Lower lobe of right lung (tissue), 2 donors: ENCODE measurements around the gene RNF130. TPM values are rescaled to one million over a fixed set of nuclear protein-coding genes. Genes with fewer than 3 reads are reported as not detected.
A peak's percentile ranks its signal among the peaks of the same experiment; 100 is the strongest.
"Not testable (repeated sequence)": the region's sequence is repeated elsewhere in the genome, so short reads cannot be mapped to it uniquely, and the experiment has no call there.

Experiments used
- ATAC-seq, 2 donors: fragments of 200-7000 bp; cut with Tn5 transposase; one replicate each; pipeline ENCODE4 v1.9.1; 2020 to 2022; ENCODE audit warnings: mild to moderate bottlenecking in 2 of 2, moderate library complexity in 2 of 2
- DNase-seq: peaks from one replicate; pipeline ENCODE4 v3.0.0-alpha.2; 2020
- H3K27ac ChIP-seq: fragments of 200-600 bp; one replicate; pipeline ENCODE4 v1.8.0; 2022
- H3K27me3 ChIP-seq: fragments of 200-600 bp; one replicate; pipeline ENCODE4 v1.8.0; 2022; ENCODE audit warnings: low read depth
- H3K36me3 ChIP-seq: fragments of 200-600 bp; one replicate; pipeline ENCODE4 v1.8.0; 2022; ENCODE audit warnings: mild to moderate bottlenecking
- H3K4me1 ChIP-seq: fragments of 200-600 bp; one replicate; pipeline ENCODE4 v1.8.0; 2022
- H3K4me3 ChIP-seq: fragments of 200-600 bp; one replicate; pipeline ENCODE4 v1.8.0; 2022; ENCODE audit warnings: mild to moderate bottlenecking
- H3K9me3 ChIP-seq: fragments of 200-600 bp; one replicate; pipeline ENCODE4 v1.8.0; 2022
- intact Hi-C: fragments of 100-400 bp; cut with DNase I; formaldehyde crosslinking; loops from one replicate; pipeline ENCODE4 v1.11.0; 2022
- total RNA-seq: library from RNA; stranded (reverse); fragmentation: NEBNext Ultra II Directional; extraction: Animal tissue kit (Norgen Biotek cat#: 25700); gene quantifications from one replicate; pipeline ENCODE4 v1.2.1, GENCODE V29; 2021
- TF ChIP-seq, protein P1 (sequence below): fragments of 200-600 bp; IDR thresholded peaks from one replicate; pipeline ENCODE4 v1.8.0; 2022; ENCODE audit warnings: antibody characterized with exemption, mild to moderate bottlenecking
- donor health status: DM: no; HTN: yes; CAD: no; lungs with severe emphysema.

RNF130 gene
- total RNA-seq, 1 donor from 2014 or later, result 139 TPM

DNA sequence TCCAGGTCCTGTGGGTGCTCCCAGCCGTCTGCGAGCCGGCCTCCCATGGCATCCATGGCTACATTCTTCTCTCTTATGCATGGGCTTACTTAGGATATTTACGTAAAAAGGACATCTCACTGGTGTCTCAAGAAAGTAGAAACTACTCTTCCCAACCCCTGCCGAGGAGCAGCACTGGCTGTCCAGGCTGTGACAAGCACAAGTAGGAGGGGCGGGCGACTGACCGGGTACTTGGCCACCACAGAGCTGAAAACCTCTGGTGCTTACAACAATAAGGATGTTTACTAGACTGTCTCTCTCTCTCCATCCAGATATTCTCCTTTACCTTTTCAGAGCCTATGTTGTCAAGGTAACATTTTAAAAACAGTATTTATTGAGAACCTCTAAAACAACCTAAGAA, 107.5 kb downstream of the RNF130 start:
- ATAC-seq (no peak), DNase-seq (no peak)
- Histone ChIP-seq H3K9me3 (no peaks in the 10 kb centered on the region), H3K4me3 (no peak overlapping the region), H3K4me1 (no peaks in the 10 kb centered on the region), H3K27ac (no peak overlapping the region), H3K27me3 (no peaks in the 10 kb centered on the region), H3K36me3 (peaks cover 72% of the 10 kb centered on the region)
- intact Hi-C loops, result no loop called here
- TF ChIP-seq, protein P1, sequence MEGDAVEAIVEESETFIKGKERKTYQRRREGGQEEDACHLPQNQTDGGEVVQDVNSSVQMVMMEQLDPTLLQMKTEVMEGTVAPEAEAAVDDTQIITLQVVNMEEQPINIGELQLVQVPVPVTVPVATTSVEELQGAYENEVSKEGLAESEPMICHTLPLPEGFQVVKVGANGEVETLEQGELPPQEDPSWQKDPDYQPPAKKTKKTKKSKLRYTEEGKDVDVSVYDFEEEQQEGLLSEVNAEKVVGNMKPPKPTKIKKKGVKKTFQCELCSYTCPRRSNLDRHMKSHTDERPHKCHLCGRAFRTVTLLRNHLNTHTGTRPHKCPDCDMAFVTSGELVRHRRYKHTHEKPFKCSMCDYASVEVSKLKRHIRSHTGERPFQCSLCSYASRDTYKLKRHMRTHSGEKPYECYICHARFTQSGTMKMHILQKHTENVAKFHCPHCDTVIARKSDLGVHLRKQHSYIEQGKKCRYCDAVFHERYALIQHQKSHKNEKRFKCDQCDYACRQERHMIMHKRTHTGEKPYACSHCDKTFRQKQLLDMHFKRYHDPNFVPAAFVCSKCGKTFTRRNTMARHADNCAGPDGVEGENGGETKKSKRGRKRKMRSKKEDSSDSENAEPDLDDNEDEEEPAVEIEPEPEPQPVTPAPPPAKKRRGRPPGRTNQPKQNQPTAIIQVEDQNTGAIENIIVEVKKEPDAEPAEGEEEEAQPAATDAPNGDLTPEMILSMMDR, result no peak

DNA sequence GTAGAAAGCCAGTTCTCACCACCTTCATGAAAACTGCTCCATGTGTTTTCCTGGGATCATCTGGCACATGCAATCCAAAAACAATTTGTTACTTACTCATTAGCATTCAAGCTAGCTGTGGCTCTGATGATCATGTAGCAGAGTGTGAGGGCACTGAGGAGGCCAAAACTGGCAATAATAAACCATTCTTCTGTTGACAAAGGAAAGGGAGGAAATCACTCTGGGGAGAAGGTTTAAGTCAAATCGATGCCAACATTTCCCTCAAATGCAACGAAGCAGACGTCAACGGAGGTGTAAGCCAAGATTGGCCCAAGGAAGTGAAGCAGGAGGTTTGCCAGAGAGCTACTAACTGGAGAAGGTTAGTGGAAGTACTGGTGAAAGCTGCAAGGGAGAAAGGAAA, 108.2 kb downstream of the RNF130 start:
- no peak overlapping the region for H3K4me3 ChIP-seq
- H3K27me3 ChIP-seq, result no peaks in the 10 kb centered on the region
- no peaks in the 10 kb centered on the region for H3K4me1 ChIP-seq
- TF ChIP-seq, protein P1, result no peak
- H3K36me3 ChIP-seq, result peaks cover 66% of the 10 kb centered on the region
- H3K9me3 ChIP-seq, result no peaks in the 10 kb centered on the region
- no peak for DNase-seq
- intact Hi-C loops, result no loop called here
- no peak overlapping the region for H3K27ac ChIP-seq
- no peak for ATAC-seq

DNA sequence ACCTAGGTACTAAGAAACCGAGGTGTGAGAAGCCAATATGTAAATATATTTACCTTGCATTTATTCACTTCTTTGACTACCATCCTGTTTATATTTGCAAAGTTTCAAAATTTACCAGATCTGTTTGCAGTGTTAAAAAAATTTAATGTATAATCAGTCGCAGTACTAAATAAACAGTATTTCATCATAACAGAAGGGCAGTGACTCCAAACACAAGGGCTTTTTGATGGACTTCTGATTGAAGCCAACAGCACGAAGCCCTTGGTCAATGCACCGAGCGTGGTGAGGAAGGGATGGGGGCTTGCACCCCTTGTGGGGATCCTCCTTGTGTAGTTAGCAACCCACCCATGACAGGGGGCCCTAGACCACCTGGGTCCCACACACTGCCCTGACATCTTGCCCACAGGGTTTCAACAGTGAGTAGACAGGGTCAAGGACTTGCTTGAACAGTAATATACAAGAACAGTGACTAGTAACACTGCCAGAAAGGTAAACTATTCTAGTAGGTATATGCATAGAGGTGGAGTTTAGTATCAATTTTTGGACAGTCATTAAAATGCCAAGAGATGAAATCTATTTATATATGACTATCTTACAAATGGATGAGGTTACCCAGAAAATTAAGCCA, 111.2 kb downstream of the RNF130 start:
- Histone ChIP-seq H3K4me1 (no peaks in the 10 kb centered on the region), H3K36me3 (peaks cover 54% of the 10 kb centered on the region), H3K27me3 (no peaks in the 10 kb centered on the region), H3K9me3 (no peaks in the 10 kb centered on the region), H3K27ac (no peak overlapping the region), H3K4me3 (no peak overlapping the region)
- intact Hi-C loops, result no loop called here
- DNase-seq (no peak), ATAC-seq (peak; percentile 54 to 59)
- TF ChIP-seq, protein P1, result no peak

DNA sequence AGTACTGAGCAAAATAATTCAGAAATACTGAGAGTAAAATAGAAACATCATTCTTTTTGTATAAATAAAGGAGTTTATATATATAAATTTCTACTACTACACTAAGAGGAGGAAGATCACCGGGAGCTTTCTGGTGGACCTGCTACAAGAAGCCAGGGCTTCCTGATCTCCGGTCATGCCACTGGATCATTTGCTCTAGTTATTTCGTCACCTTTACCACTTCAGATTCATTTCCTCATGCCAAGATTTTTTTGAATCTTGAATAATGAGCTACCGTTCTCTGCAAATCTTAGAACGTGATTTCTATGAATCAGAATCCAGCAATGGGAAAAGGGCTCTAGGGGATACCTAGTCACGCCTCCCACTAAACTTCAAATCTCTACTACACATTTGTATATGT, 111.9 kb downstream of the RNF130 start:
- Histone ChIP-seq H3K4me1 (no peaks in the 10 kb centered on the region), H3K4me3 (no peak overlapping the region), H3K9me3 (no peaks in the 10 kb centered on the region), H3K36me3 (peaks cover 54% of the 10 kb centered on the region), H3K27me3 (no peaks in the 10 kb centered on the region), H3K27ac (no peak overlapping the region)
- ATAC-seq, result peak; percentile 68 to 84
- DNase-seq, result no peak
- TF ChIP-seq, protein P1, result no peak
- intact Hi-C loops, result no loop called here

DNA sequence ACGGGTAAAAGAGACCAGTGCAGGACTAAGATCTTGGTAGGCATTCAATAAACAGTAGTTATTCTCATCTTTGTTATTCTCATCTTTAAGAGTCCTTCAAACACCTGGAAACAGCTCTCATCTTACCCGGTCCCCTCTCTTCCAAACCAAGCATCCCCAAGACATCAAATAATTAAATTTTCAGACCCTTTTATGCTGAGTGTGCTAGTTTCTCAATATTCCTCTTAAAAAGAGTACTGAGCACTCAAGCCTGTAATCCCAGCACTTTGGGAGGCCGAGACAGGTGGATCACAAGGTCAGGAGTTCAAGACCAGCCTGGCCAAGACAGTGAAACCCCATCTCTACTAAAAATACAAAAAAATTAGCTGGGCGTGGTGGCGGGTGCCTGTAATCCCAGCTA, 112.4 kb downstream of the RNF130 start:
- intact Hi-C loops, ATAC-seq, DNase-seq, H3K9me3 ChIP-seq, H3K4me1 ChIP-seq, H3K27me3 ChIP-seq, H3K4me3 ChIP-seq, H3K27ac ChIP-seq: not testable (repeated sequence)
- H3K36me3 ChIP-seq, result peaks cover 54% of the 10 kb centered on the region

DNA sequence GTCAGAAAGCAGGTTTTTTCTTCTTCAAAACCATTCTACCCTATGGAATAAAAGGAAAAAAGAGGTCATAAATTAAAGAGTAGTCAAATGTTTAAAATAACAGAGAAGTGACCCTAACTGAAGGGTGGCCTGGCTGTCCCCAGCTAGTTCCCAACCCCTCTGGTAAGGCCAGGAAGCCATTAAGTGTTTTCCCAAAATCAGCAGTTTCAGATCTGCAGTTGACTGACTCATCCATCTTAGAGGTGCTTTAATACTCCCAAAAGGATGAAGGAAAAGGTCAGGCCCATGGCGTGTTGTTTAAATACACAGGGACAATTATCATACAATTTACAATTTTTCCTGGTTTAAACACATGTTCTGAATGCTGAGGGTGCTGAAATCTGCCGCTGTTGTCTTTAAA, 115.9 kb downstream of the RNF130 start:
- Histone ChIP-seq H3K4me3 (no peak overlapping the region), H3K36me3 (peaks cover 23% of the 10 kb centered on the region), H3K9me3 (no peaks in the 10 kb centered on the region), H3K27me3 (no peaks in the 10 kb centered on the region), H3K27ac (no peak overlapping the region), H3K4me1 (no peaks in the 10 kb centered on the region)
- no peak for DNase-seq
- ATAC-seq, result no peak
- TF ChIP-seq, protein P1, result no peak
- intact Hi-C loops, result no loop called here
